IMR-90 (cell line): ENCODE data around the gene TLK2. TPM values are rescaled to one million over a fixed set of nuclear protein-coding genes. Genes with fewer than 3 reads are reported as not detected.
A peak's percentile ranks its signal among the peaks of the same experiment; 100 is the strongest.

Source experiments
- ATAC-seq: fragments of 200-7000 bp; cut with Tn5 transposase; 2 replicates; pipeline ENCODE4 v1.9.1; 2020; ENCODE audit warnings: low read depth, mild to moderate bottlenecking, moderate library complexity
- BruUV-seq: library from RNA; stranded (reverse); fragments of 400-500 nt; replicated peaks from 2 replicates; lab custom pipeline; 2021; lab: Mats Ljungman, UMichigan
- CTCF ChIA-PET: fragments of 300-600 bp; formaldehyde crosslinking; extraction: SDS; loops from one replicate; lab custom pipeline; 2021; ENCODE audit warnings: antibody characterized with exemption; lab: Yijun Ruan, JAX
- POLR2A ChIA-PET: fragments of 300-600 bp; sonication (Branson Sonifier 250); formaldehyde crosslinking; loops from one replicate; lab custom pipeline; 2022; ENCODE audit warnings: antibody characterized with exemption; ENCODE audit not compliant: unreplicated experiment; lab: Charles Lee
- DNase-seq: peaks from one replicate; pipeline ENCODE4 v3.0.0; 2013
- H2AFZ ChIP-seq: replicated peaks from 2 replicates; pipeline ENCODE3; 2013; ENCODE audit warnings: low read length, mild to moderate bottlenecking; ENCODE audit not compliant: poor library complexity
- H2AK5ac ChIP-seq: 2 replicates; pipeline ENCODE4 v1.6.1; 2013; ENCODE audit warnings: low read depth, low read length, inconsistent platforms
- H2AK9ac ChIP-seq: replicated peaks from 2 replicates; pipeline ENCODE3; 2013; ENCODE audit warnings: mild to moderate bottlenecking, low read depth, low read length, moderate library complexity; ENCODE audit not compliant: poor library complexity
- H2BK120ac ChIP-seq: 2 replicates; pipeline ENCODE4 v1.6.1; 2013; ENCODE audit warnings: low read depth, low read length, inconsistent platforms
- H2BK15ac ChIP-seq: 3 replicates; pipeline ENCODE4 v1.6.1; 2013; ENCODE audit warnings: low read depth, low read length, inconsistent platforms
- H2BK20ac ChIP-seq: 2 replicates; pipeline ENCODE4 v1.6.1; 2013; ENCODE audit warnings: low read depth, mild to moderate bottlenecking, inconsistent platforms, low read length, moderate library complexity
- H2BK5ac ChIP-seq: 2 replicates; pipeline ENCODE4 v1.6.1; 2013; ENCODE audit warnings: mild to moderate bottlenecking, low read depth, low read length, inconsistent platforms; ENCODE audit not compliant: poor library complexity, severe bottlenecking
- H3K14ac ChIP-seq: replicated peaks from 2 replicates; pipeline ENCODE4 v1.6.1; 2013; ENCODE audit warnings: low read depth, low read length, inconsistent platforms
- H3K18ac ChIP-seq: 2 replicates; pipeline ENCODE4 v1.6.1; 2013; ENCODE audit warnings: low read depth, low read length, control low read depth
- H3K23ac ChIP-seq: 2 replicates; pipeline ENCODE4 v1.6.1; 2013; ENCODE audit warnings: low read depth, low read length, inconsistent platforms
- H3K27ac ChIP-seq: 2 replicates; pipeline ENCODE4 v1.5.1; 2013; ENCODE audit warnings: mild to moderate bottlenecking, control low read depth, low read length; ENCODE audit not compliant: insufficient read depth
- H3K27me3 ChIP-seq: 2 replicates; pipeline ENCODE4 v1.6.1; 2013; ENCODE audit warnings: low read length; ENCODE audit not compliant: control insufficient read depth, insufficient read depth
- H3K36me3 ChIP-seq: 2 replicates; pipeline ENCODE4 v1.6.1; 2013; ENCODE audit warnings: low read length, mixed read lengths; ENCODE audit not compliant: control insufficient read depth, insufficient read depth
- H3K4ac ChIP-seq: 2 replicates; pipeline ENCODE4 v1.6.1; 2013; ENCODE audit warnings: low read depth, low read length, inconsistent platforms
- H3K4me1 ChIP-seq: 2 replicates; pipeline ENCODE4 v1.6.1; 2013; ENCODE audit warnings: low read length, mixed read lengths; ENCODE audit not compliant: control insufficient read depth, insufficient read depth
- H3K4me2 ChIP-seq: 2 replicates; pipeline ENCODE4 v1.6.1; 2013; ENCODE audit warnings: low read depth, mild to moderate bottlenecking, control low read depth, low read length, moderate library complexity
- H3K4me3 ChIP-seq: 2 replicates; pipeline ENCODE4 v1.5.1; 2013; ENCODE audit warnings: low read depth, mild to moderate bottlenecking, control low read depth, low read length, moderate library complexity; ENCODE audit not compliant: insufficient read depth
- H3K56ac ChIP-seq: 2 replicates; pipeline ENCODE4 v1.6.1; 2013; ENCODE audit warnings: low read length, inconsistent platforms; ENCODE audit not compliant: insufficient read depth; ENCODE audit errors: extremely low read depth
- H3K79me1 ChIP-seq, 2 experiments: 2 replicates each; pipeline ENCODE4 v1.6.1; 2013; ENCODE audit warnings: low read length in 2 of 2, inconsistent platforms in 1 of 2, low read depth in 1 of 2
- H3K9ac ChIP-seq: 2 replicates; pipeline ENCODE4 v1.6.1; 2013; ENCODE audit warnings: low read depth, low read length, control low read depth
- H3K9me1 ChIP-seq: 2 replicates; pipeline ENCODE4 v1.6.1; 2013; ENCODE audit warnings: low read length, inconsistent platforms; ENCODE audit not compliant: insufficient read depth
- H3K9me3 ChIP-seq: 2 replicates; pipeline ENCODE4 v1.6.1; 2013; ENCODE audit warnings: low read length; ENCODE audit not compliant: control insufficient read depth, insufficient read depth
- H4K20me1 ChIP-seq: 2 replicates; pipeline ENCODE4 v1.6.1; 2013; ENCODE audit warnings: low read length, inconsistent platforms; ENCODE audit not compliant: insufficient read depth
- H4K5ac ChIP-seq: 2 replicates; pipeline ENCODE4 v1.6.1; 2013; ENCODE audit warnings: mild to moderate bottlenecking, low read depth, low read length, control low read depth
- H4K8ac ChIP-seq, 2 experiments: 2 replicates each; pipeline ENCODE4 v1.6.1; 2013; ENCODE audit warnings: low read depth in 2 of 2, low read length in 2 of 2, control low read depth in 1 of 2, inconsistent platforms in 1 of 2
- H4K91ac ChIP-seq: 2 replicates; pipeline ENCODE4 v1.6.1; 2013; ENCODE audit warnings: low read depth, low read length, inconsistent platforms; ENCODE audit not compliant: insufficient read depth
- BHLHE40 ChIP-seq: fragments of 150-350 bp; IDR thresholded peaks from 2 replicates; pipeline ENCODE4 v1.6.1; 2016; ENCODE audit warnings: mild to moderate bottlenecking, low read depth, low read length
- CEBPB ChIP-seq: IDR thresholded peaks from 2 replicates; pipeline ENCODE4 v1.6.1; 2012; ENCODE audit warnings: low read depth, low read length, improper control_type of control experiment
- MXI1 ChIP-seq: IDR thresholded peaks from 2 replicates; pipeline ENCODE4 v1.6.1; 2012; ENCODE audit warnings: low read depth, mild to moderate bottlenecking, low read length, moderate library complexity, borderline replicate concordance
- NFE2L2 ChIP-seq: fragments of 150-350 bp; IDR thresholded peaks from 2 replicates; pipeline ENCODE4 v1.6.1; 2016; ENCODE audit warnings: low read depth, mild to moderate bottlenecking, low read length
- POLR2A ChIP-seq: IDR thresholded peaks from 2 replicates; pipeline ENCODE4 v1.6.1; 2012; ENCODE audit warnings: mild to moderate bottlenecking, low read depth, low read length
- RFX5 ChIP-seq: IDR thresholded peaks from 2 replicates; pipeline ENCODE4 v1.8.0; 2012; ENCODE audit warnings: low read depth, mild to moderate bottlenecking, low read length, moderate library complexity
- WGBS, 2 experiments: methylation state at CpG; one replicate each; pipeline versions ENCODE4 v1.1.5 to v1.1.7; 2013; ENCODE audit warnings: missing lambda C conversion rate in 2 of 2; ENCODE audit not compliant: insufficient read length in 1 of 2; ENCODE audit errors: extremely low coverage in 2 of 2; 5-methylcytosine and 5-hydroxymethylcytosine counted together
- dilution Hi-C: fragments of 300-500 bp; cut with HindIII; formaldehyde crosslinking; loops from one replicate; pipeline ENCODE4 v1.14.3; 2018; ENCODE audit warnings: low sequenced_read_pairs; ENCODE audit not compliant: unreplicated experiment
- in situ Hi-C: fragments of 300-500 bp; cut with MboI; formaldehyde crosslinking; loops from 3 replicates; pipeline ENCODE4 v1.14.3; 2019; ENCODE audit warnings: low sequenced_read_pairs, inconsistent platforms, mixed read lengths
- intact Hi-C: fragments of 100-400 bp; cut with micrococcal nuclease; formaldehyde crosslinking; loops from 2 replicates; pipeline ENCODE4 v1.10.0; 2022
- polyA plus RNA-seq, 3 experiments: library from polyadenylated mRNA; depleted of rRNA; stranded (reverse); fragments of >200 nt; gene quantifications; 2 replicates each; pipeline ENCODE4 v1.2.3, GENCODE V29; 2012; ENCODE audit warnings: low replicate concordance in 1 of 3
- total RNA-seq: library from RNA; depleted of rRNA; stranded (reverse); fragments of >200 nt; gene quantifications from 2 replicates; pipeline ENCODE4 v1.2.3, GENCODE V29; 2012
- TF ChIP-seq, protein P1 (sequence below): conservative IDR thresholded peaks from 2 replicates; pipeline ENCODE4 v1.5.1; 2012; ENCODE audit warnings: mild to moderate bottlenecking, low read depth, low read length, improper control_type of control experiment

Gene TLK2
- total and polyA plus RNA-seq, 2 of the 4 experiments (the other 2 are of a cell fraction) = 35.7 to 39.4 TPM

DNA sequence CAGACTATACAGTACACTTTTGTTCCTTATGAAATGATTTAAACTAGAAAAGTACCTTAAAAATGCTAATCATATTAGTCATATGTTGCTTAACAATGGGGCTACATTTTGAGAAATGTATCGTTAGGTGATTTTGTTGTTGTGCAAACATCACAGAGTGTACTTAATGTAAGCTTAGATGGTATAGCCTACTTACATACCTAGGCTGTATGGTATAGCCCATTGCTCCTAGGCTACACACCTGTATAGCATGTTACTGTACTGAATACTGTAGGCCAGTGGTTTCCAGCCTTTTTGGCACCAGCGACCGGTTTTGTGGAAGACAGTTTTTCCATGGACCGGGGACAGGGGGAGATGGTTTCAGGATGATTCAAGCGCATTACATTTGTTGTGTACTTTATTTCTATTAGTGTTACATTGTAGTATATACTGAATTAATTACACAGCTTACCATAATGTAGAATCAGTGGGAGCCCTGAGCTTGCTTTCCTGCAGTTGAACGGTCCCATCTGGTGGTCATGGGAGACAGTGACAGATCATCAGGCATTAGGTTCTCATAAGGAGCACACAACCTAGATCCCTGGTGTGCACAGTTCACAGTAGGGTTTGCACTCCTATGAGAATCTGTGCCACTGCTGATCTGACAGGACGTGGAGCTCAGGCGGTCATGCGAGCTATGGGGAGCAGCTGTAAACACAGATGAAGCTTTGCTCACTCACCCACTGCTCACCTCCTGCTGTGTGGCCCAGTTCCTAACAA, 113.9 kb downstream of the TLK2 start (continued):
- TF ChIP-seq, protein P1, sequence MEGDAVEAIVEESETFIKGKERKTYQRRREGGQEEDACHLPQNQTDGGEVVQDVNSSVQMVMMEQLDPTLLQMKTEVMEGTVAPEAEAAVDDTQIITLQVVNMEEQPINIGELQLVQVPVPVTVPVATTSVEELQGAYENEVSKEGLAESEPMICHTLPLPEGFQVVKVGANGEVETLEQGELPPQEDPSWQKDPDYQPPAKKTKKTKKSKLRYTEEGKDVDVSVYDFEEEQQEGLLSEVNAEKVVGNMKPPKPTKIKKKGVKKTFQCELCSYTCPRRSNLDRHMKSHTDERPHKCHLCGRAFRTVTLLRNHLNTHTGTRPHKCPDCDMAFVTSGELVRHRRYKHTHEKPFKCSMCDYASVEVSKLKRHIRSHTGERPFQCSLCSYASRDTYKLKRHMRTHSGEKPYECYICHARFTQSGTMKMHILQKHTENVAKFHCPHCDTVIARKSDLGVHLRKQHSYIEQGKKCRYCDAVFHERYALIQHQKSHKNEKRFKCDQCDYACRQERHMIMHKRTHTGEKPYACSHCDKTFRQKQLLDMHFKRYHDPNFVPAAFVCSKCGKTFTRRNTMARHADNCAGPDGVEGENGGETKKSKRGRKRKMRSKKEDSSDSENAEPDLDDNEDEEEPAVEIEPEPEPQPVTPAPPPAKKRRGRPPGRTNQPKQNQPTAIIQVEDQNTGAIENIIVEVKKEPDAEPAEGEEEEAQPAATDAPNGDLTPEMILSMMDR = peak; percentile 20; the same call in 1 of the 2 replicates

DNA sequence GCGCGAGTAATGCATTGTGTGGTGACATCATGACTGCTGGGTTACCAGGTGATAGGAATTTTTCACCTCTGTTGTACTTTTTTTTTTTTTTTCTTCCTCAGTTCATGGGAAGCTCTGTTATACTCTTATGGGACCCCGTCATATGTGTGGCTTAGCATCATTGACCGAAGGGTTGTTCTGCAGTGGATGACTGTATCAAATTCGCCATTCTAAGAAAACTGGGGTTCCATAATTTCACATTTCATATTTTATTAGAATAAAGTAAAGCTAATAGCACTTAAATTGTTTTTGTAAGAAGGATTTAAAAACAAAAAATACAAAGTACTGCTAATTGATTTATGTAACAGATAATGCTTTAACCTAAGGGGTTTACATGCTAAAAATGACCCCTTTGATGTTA, 116.9 kb downstream of the TLK2 start:
- ATAC-seq (no peak), DNase-seq (no peak)
- in situ Hi-C loops = no loop called here
- Histone ChIP-seq H2AFZ (no peak overlapping the region), H3K36me3 (peaks cover 34% of the 10 kb centered on the region), H3K9me1 (peaks cover 14% of the 10 kb centered on the region), H3K9me3 (no peaks in the 10 kb centered on the region), H3K4me1 (peaks cover 10% of the 10 kb centered on the region), H3K56ac (no peak overlapping the region), H3K14ac (no peak overlapping the region), H2BK20ac (no peak overlapping the region), H2BK15ac (no peak overlapping the region), H3K27ac (no peak overlapping the region), H3K9ac (no peak overlapping the region), H4K5ac (no peak overlapping the region), H2BK120ac (no peak overlapping the region), H3K4me3 (no peak overlapping the region), H4K8ac (no peak overlapping the region), H3K27me3 (no peaks in the 10 kb centered on the region), H4K20me1 (peaks cover 11% of the 10 kb centered on the region), H2AK5ac (no peak overlapping the region), H3K4me2 (no peak overlapping the region), H3K23ac (no peak overlapping the region), H3K18ac (no peak overlapping the region), H3K4ac (no peak overlapping the region), H2BK5ac (no peak overlapping the region), H3K79me1 (peaks cover 30 to 38% of the 10 kb centered on the region in 2 experiments), H2AK9ac (no peak overlapping the region), H4K91ac (no peak overlapping the region)
- dilution Hi-C loops = no loop called here
- CTCF ChIA-PET = interaction anchor here (0.7 to 1.0 kb wide), 2 partner anchors 11 to 17 kb away, joined by 3 read pairs; no protein-coding TSS in a partner anchor
- POLR2A ChIA-PET = no interaction called here
- TF ChIP-seq MXI1 (no peak), RFX5 (no peak), POLR2A (no peak), NFE2L2 (no peak), BHLHE40 (no peak), CEBPB (no peak)
- TF ChIP-seq, protein P1 = no peak
- intact Hi-C loops = no loop called here
- BruUV-seq = no TSS peak
- no CpG with 5 or more reads among the region's 5 CpGs for WGBS, 2 experiments
